ENCODE results near the gene DRAP1.

The DRAP1 gene

DNA sequence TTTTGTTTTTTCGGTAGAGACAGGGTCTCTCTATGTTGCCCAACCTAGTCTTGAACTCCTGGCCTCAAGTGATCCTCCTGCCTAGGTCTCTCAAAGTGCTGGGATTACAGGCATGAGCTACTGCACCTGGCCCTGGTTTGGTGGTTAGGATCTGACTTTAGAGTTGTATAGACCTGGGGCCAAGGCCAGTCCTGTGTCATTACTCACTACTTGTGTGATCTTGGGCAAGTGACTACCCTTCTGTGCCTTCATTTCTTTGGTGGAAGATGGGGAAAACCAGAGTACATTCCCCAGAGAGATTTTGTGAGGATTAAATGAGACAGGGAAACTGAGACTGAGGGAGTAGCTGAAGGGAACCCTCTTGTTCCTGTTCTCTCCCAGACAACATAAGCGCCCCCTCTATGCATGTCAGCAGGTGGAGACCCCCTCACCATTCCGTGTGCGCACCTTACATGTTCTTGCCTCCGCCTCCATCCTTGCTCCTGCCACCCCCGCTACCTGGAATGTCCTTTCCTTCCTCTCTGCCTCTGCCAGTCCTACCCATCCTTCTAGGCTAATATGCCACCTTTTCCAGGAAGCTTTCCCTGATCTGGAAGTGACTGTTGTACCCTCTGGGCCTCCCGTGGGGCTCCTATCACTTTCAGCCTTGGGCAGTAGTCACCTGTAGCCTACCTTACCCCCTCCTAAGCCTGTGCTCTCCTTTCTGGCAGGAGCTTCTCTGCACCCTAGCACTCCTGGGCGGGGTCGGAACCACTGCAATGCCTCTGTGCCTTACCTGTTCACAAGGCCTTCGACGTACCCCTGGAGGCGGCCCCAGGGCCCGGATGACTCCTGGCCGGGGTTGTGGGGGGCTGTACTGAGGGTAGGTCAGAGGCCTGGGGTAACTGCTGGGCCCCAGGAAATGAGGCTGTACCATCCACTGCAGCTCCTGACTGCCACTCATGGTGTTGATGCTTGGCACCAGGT, 22.9 kb upstream of the DRAP1 start:
- no peak for TF ChIP-seq Cebpa-rat (IDR thresholded peaks at IDR 0.05)
- Histone ChIP-seq H3K4me3 (no peak overlapping the region), H3K4me2 (peak overlapping the region in 2 of 11 experiments; percentile 0 to 92; a peak in 5 of 22 replicates), H3K27me3 (peaks cover 0 to 46% (median 41%) of the 10 kb centered on the region in 11 experiments; a peak in 19 of 22 replicates), H3K4me1 (peaks cover 60 to 80% (median 69%) of the 10 kb centered on the region in 10 experiments), H3K9me3 (replicated peaks in 1 of 11) (no peaks in the 10 kb centered on the region), H3K36me3 (peaks cover 0 to 44% (median 4%) of the 10 kb centered on the region in 11 experiments; a peak in 12 of 22 replicates), H4K20me1 (peaks cover 0 to 61% (median 23%) of the 10 kb centered on the region in 11 experiments; a peak in 18 of 22 replicates), H3K9ac (no peak overlapping the region), H3K27ac (no peak overlapping the region)

DNA sequence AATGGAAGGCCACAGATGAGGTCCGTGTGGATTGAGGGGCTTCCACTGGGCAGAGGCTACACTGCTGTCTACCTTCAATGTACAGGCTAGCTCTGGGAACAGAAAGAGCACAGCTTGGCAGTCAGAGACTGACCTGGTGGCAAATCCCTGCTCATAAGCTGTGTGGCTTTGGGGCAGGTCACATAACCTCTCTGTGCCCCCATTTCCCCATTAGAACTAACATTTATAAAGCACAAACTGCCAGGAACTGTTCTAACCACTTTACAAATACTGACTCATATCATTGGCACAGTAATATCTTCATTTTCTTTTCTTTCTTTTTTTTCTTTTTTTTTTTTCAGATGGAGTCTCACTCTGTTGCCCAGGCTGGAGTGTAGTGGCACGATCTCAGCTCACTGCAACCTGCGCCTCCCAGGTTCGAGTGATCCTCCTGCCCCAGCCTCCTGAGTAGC, 22.2 kb upstream of the DRAP1 start:
- peaks cover 0 to 43% (median 4%) of the 10 kb centered on the region in 11 experiments; a peak in 12 of 22 replicates for H3K36me3 ChIP-seq
- no peak overlapping the region for H3K27ac ChIP-seq
- H3K4me3 ChIP-seq, result no peak overlapping the region
- peaks cover 0 to 53% (median 48%) of the 10 kb centered on the region in 11 experiments; a peak in 19 of 22 replicates for H3K27me3 ChIP-seq
- peaks cover 0 to 54% (median 16%) of the 10 kb centered on the region in 11 experiments; a peak in 18 of 22 replicates for H4K20me1 ChIP-seq
- no peak overlapping the region for H3K9ac ChIP-seq
- peaks cover 56 to 82% (median 66%) of the 10 kb centered on the region in 10 experiments for H3K4me1 ChIP-seq
- H3K9me3 ChIP-seq (replicated peaks in 1 of 11), result no peaks in the 10 kb centered on the region
- no peak for TF ChIP-seq Cebpa-rat (IDR thresholded peaks at IDR 0.05)
- peak overlapping the region in 2 of 11 experiments; percentile 85 to 92; a peak in 4 of 22 replicates for H3K4me2 ChIP-seq

DNA sequence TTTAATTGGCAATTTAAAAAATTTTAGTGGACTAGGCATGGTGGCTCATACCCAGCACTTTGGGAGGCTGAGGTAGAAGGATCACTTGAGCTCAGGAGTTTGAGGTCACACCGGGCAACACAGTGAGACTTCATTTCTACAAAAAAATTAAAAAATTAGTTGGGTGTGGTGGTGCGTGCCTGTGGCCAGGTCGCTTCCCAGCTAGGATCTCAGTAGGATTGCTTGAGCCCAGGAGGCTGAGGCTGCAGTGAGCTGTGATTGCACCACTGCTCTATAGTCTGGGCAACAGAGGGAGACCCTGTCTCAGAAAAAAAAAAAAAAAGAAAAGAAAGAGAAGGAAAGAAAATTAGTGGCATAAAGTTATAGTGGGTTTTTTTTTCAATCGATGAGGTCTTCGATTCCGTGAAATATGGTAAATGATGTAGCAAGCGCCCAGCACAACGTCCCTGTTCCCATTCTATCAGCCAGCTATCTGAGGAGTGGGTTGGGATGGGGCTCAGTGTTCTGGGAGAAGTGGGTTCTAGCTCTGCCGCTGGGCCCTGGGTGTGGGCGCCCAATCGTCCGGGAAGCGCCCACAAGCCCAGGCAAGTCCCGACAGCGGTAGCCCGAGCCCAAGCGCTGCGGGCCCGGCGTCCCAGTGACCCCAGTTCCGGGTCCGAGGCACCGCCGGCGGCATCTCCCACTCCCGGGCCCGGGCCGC, 20.4 kb upstream of the DRAP1 start:
- peaks cover 51 to 77% (median 65%) of the 10 kb centered on the region in 10 experiments for H3K4me1 ChIP-seq
- H3K4me3 ChIP-seq, result peak overlapping the region; percentile 66 to 93 (median 77)
- peak overlapping the region; percentile 64 to 91 (median 83) for H3K9ac ChIP-seq
- H4K20me1 ChIP-seq, result peaks cover 0 to 38% (median 5%) of the 10 kb centered on the region in 11 experiments; a peak in 8 of 22 replicates
- peak overlapping the region; percentile 85 to 99 (median 92) for H3K4me2 ChIP-seq
- H3K27me3 ChIP-seq, result peaks cover 0 to 55% (median 51%) of the 10 kb centered on the region in 11 experiments; a peak in 19 of 22 replicates
- H3K9me3 ChIP-seq (replicated peaks in 1 of 11), result no peaks in the 10 kb centered on the region
- H3K36me3 ChIP-seq, result peaks cover 0 to 33% (median 4%) of the 10 kb centered on the region in 11 experiments; a peak in 12 of 22 replicates
- H3K27ac ChIP-seq, result peak overlapping the region; percentile 71 to 85 (median 82)
- no peak for TF ChIP-seq Cebpa-rat (IDR thresholded peaks at IDR 0.05)

DNA sequence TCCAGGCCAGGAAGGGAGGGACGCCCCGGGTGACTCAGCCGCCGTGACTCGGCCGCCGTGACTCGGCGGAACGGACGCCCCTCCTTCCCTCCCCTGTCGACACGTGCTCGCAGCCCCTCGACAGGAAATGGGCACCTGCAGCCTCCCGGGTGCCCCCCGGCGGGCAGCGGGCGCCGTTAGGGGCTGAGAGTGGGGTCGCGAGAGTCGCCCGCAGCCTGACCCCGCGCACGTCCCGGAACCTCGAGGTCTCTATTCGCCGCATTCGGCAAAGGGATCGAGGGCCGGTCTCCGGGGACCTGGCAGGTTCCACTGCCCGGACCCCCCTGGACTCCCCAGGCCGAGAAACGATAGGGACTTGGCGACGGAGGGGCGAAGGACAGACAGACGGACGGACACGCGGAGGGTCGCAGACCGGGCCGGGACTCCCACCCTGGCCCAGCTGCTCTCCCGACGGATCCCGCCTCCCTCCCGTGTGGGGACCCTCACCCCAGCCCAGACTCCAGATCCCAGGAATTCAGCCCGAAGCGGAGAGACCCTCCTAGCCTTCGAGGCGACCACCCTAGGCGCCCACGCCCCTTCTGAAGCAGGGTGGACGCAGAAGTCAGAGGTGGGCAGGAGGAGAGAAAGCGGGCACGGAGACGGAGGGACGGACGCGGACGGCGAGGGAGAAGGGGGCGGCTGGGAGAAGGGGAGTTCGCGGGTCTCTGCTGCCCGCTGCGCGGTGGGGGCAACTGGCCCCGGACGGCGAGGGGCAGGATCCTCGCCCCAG, 19.7 kb upstream of the DRAP1 start:
- no peak for TF ChIP-seq Cebpa-rat (IDR thresholded peaks at IDR 0.05)
- no peaks in the 10 kb centered on the region for H3K9me3 ChIP-seq (replicated peaks in 1 of 11)
- H4K20me1 ChIP-seq, result peaks cover 0 to 38% (median 5%) of the 10 kb centered on the region in 11 experiments; a peak in 8 of 22 replicates
- peaks cover 0 to 55% (median 51%) of the 10 kb centered on the region in 11 experiments; a peak in 19 of 22 replicates for H3K27me3 ChIP-seq
- H3K4me1 ChIP-seq, result peaks cover 44 to 70% (median 58%) of the 10 kb centered on the region in 10 experiments
- H3K36me3 ChIP-seq, result peaks cover 0 to 33% (median 4%) of the 10 kb centered on the region in 11 experiments; a peak in 12 of 22 replicates
- H3K27ac ChIP-seq, result peak overlapping the region; percentile 71 to 85 (median 82)
- peak overlapping the region; percentile 66 to 93 (median 77) for H3K4me3 ChIP-seq
- H3K4me2 ChIP-seq, result peak overlapping the region; percentile 85 to 99 (median 92)
- H3K9ac ChIP-seq, result peak overlapping the region; percentile 64 to 91 (median 83)

DNA sequence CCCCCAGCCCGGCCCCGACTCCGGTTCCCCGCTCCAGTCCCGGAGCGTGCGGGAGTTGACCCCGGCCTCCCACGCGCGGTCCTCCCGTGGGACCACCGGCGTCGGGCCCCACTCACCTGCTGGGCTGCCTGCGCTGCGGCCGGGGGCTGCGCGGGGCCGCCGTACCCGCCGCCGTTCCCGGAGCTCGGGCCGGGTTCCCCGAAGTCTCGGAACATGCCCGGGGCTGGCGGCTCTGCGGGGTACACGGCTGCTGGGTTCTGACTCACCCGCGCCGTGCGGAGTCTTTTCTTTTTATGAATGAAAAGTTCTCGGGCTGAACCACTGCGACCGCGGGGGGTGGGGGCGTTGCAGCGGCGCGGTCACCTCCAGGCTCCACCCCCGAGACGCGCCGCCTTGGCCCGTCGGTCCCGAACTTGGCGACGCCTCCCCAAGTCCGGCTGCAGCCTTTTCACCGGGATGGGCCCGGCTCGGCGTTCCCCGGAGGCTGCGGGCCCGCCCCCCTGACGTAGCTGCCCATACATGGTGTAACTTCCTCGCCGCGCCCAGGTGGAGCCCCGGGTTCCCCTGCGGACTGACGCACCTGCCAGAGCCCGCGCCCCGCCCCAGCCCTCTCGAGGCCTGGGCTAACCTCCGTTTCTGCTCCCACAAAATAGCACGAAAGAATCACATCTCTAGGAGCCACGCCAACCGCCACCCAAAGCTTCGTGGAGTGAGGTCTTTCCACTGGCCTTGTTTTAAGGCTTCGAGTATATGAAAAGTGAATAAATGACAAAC, 18.9 kb upstream of the DRAP1 start, which contains the start of gene FOSL1:
FOSL1 (minus strand) TSS at position 264 of the 774 bp plus-strand sequence; CDS start at position 215, 49 bp downstream.
- Histone ChIP-seq H3K9ac (peak within 1 kb of the TSS; percentile 64 to 91 (median 83)), H3K4me2 (peak within 1 kb of the TSS; percentile 85 to 99 (median 92)), H3K4me1 (peaks cover 37 to 62% (median 50%) of the 10 kb centered on the region in 10 experiments), H3K27me3 (peaks cover 0 to 55% (median 51%) of the 10 kb centered on the region in 11 experiments; a peak in 19 of 22 replicates), H3K9me3 (replicated peaks in 1 of 11) (no peaks in the 10 kb centered on the region), H3K36me3 (peaks cover 0 to 32% (median 3%) of the 10 kb centered on the region in 11 experiments; a peak in 12 of 22 replicates), H4K20me1 (peaks cover 0 to 37% (median 5%) of the 10 kb centered on the region in 11 experiments; a peak in 8 of 22 replicates), H3K4me3 (peak within 1 kb of the TSS; percentile 66 to 93 (median 77)), H3K27ac (peak within 1 kb of the TSS; percentile 71 to 85 (median 82))
- no peak for TF ChIP-seq Cebpa-rat (IDR thresholded peaks at IDR 0.05)

DNA sequence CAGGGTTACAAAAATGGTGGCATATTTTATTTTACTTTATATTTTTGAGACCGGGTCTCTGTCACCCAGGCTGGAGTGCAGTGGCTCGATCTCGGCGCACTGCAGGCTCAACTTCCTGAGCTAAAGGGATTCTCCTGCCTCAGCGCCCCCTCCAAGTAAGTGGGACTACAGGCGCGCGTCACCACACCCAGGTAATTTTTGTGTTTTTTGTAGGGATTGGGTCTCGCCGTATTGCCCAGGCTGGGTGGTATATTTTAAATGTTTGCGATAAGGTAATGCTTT, 18.4 kb upstream of the DRAP1 start:
- peaks cover 0 to 26% (median 0%) of the 10 kb centered on the region in 11 experiments; a peak in 12 of 22 replicates for H3K36me3 ChIP-seq
- peaks cover 0 to 55% (median 51%) of the 10 kb centered on the region in 11 experiments; a peak in 19 of 22 replicates for H3K27me3 ChIP-seq
- H3K9ac ChIP-seq, result no peak overlapping the region; a peak in 1 of 22 replicates
- peak overlapping the region in 5 of 10 experiments; percentile 70 to 93 (median 77); a peak in 8 of 20 replicates for H3K4me3 ChIP-seq
- no peaks in the 10 kb centered on the region for H3K9me3 ChIP-seq (replicated peaks in 1 of 11)
- H3K4me1 ChIP-seq, result peaks cover 34 to 57% (median 45%) of the 10 kb centered on the region in 10 experiments
- TF ChIP-seq Cebpa-rat (IDR thresholded peaks at IDR 0.05), result no peak
- peak overlapping the region in 1 of 11 experiments; percentile 85; a peak in 1 of 22 replicates for H3K27ac ChIP-seq
- H3K4me2 ChIP-seq, result peak overlapping the region; percentile 85 to 99 (median 92)
- H4K20me1 ChIP-seq, result peaks cover 0 to 32% (median 5%) of the 10 kb centered on the region in 11 experiments; a peak in 8 of 22 replicates

DNA sequence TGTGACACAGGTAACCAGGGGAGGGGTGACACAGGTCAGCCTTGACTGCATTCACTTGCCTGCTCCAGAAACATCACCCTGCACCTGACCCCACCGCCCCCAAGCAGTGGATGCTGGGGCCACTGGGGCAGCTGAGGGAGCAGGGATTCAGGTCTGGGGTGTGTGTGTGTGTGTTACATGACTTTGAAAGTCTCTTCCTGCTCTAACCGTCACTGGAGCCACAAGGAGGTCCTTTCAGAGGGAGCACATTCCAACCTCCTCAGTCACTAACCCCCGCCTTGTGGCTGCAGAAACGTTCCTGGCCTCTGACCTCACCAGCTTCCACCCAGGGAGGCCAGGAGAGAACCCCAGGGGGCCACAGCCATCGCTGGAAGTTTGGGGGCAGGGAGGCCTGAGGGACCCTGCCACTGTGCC, 16.2 kb upstream of the DRAP1 start:
- Histone ChIP-seq H3K27ac (no peak overlapping the region), H3K4me1 (peaks cover 26 to 46% (median 38%) of the 10 kb centered on the region in 10 experiments), H3K4me2 (peak overlapping the region in 9 of 11 experiments; percentile 38 to 79 (median 52); a peak in 18 of 22 replicates), H4K20me1 (peaks cover 0 to 10% (median 0%) of the 10 kb centered on the region in 11 experiments; a peak in 3 of 22 replicates), H3K9ac (peak overlapping the region in 4 of 11 experiments; percentile 0 to 18 (median 9); a peak in 2 of 22 replicates), H3K9me3 (replicated peaks in 1 of 11) (no peaks in the 10 kb centered on the region), H3K36me3 (peaks cover 0 to 5% (median 0%) of the 10 kb centered on the region in 11 experiments; a peak in 1 of 22 replicates), H3K27me3 (peaks cover 0 to 42% (median 39%) of the 10 kb centered on the region in 11 experiments; a peak in 19 of 22 replicates), H3K4me3 (no peak overlapping the region)
- TF ChIP-seq Cebpa-rat (IDR thresholded peaks at IDR 0.05), result no peak
